Endothelial cell (in vitro differentiated cells): ENCODE results near the gene TNNI3K. TPM values are rescaled to one million over a fixed set of nuclear protein-coding genes. Genes with fewer than 3 reads are reported as not detected.

ENCODE experiments used
- DNase-seq: peaks from one replicate; pipeline ENCODE4 v3.0.0; 2021; ENCODE audit warnings: low spot score
- H3K27ac Mint-ChIP-seq: one replicate; pipeline ENCODE4 v1.8.0; 2021; ENCODE audit warnings: mixed read lengths, inconsistent platforms; ENCODE audit not compliant: unreplicated experiment
- H3K27me3 Mint-ChIP-seq: one replicate; pipeline ENCODE4 v1.8.0; 2021; ENCODE audit warnings: mild to moderate bottlenecking, moderate library complexity, mixed read lengths, inconsistent platforms; ENCODE audit not compliant: unreplicated experiment
- H3K36me3 Mint-ChIP-seq: one replicate; pipeline ENCODE4 v1.8.0; 2021; ENCODE audit warnings: mild to moderate bottlenecking, low read depth, mixed read lengths, inconsistent platforms; ENCODE audit not compliant: unreplicated experiment
- H3K4me1 Mint-ChIP-seq: one replicate; pipeline ENCODE4 v1.8.0; 2021; ENCODE audit warnings: mild to moderate bottlenecking, mixed read lengths, inconsistent platforms; ENCODE audit not compliant: unreplicated experiment
- H3K4me3 Mint-ChIP-seq: one replicate; pipeline ENCODE4 v1.8.0; 2021; ENCODE audit warnings: mild to moderate bottlenecking, mixed read lengths, inconsistent platforms; ENCODE audit not compliant: unreplicated experiment
- H3K9me3 Mint-ChIP-seq: one replicate; pipeline ENCODE4 v1.8.0; 2021; ENCODE audit warnings: mixed read lengths, inconsistent platforms; ENCODE audit not compliant: unreplicated experiment
- total RNA-seq: library from RNA; stranded (reverse); fragmentation: NEBNext Ultra II Directional; extraction: Animal tissue kit (Norgen Biotek cat#: 25700); gene quantifications from one replicate; pipeline ENCODE4 v1.2.1, GENCODE V29; 2021; ENCODE audit not compliant: unreplicated experiment
- TF ChIP-seq, protein P1 (sequence below): fragments of 200-600 bp; sonication (generic); IDR thresholded peaks from one replicate; pipeline ENCODE4 v1.5.0; 2021; ENCODE audit warnings: antibody characterized with exemption; ENCODE audit not compliant: unreplicated experiment

TNNI3K gene
- total RNA-seq, 1 donor from 2014 or later: not detected

- H3K9me3 Mint-ChIP-seq: no peaks in the 10 kb centered on the region
- DNase-seq: no peak
Observed at GRCh38 chr1:74523873-74524480, 288.8 kb downstream of the TNNI3K start.

GRCh38 chr1:74526708-74527107 lies 291.5 kb downstream of the TNNI3K start:
- H3K4me1 Mint-ChIP-seq: peaks cover 14% of the 10 kb centered on the region
- TF ChIP-seq, protein P1, sequence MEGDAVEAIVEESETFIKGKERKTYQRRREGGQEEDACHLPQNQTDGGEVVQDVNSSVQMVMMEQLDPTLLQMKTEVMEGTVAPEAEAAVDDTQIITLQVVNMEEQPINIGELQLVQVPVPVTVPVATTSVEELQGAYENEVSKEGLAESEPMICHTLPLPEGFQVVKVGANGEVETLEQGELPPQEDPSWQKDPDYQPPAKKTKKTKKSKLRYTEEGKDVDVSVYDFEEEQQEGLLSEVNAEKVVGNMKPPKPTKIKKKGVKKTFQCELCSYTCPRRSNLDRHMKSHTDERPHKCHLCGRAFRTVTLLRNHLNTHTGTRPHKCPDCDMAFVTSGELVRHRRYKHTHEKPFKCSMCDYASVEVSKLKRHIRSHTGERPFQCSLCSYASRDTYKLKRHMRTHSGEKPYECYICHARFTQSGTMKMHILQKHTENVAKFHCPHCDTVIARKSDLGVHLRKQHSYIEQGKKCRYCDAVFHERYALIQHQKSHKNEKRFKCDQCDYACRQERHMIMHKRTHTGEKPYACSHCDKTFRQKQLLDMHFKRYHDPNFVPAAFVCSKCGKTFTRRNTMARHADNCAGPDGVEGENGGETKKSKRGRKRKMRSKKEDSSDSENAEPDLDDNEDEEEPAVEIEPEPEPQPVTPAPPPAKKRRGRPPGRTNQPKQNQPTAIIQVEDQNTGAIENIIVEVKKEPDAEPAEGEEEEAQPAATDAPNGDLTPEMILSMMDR: no peak

More at GRCh38 chr1:74523873-74524480, 288.8 kb downstream of the TNNI3K start:
- H3K27me3 Mint-ChIP-seq: peaks cover 6% of the 10 kb centered on the region
- H3K4me1 Mint-ChIP-seq: peaks cover 18% of the 10 kb centered on the region
- no peaks in the 10 kb centered on the region for H3K36me3 Mint-ChIP-seq
- H3K4me3 Mint-ChIP-seq: no peak overlapping the region
- TF ChIP-seq, protein P1: no peak
- H3K27ac Mint-ChIP-seq: no peak overlapping the region

DNA sequence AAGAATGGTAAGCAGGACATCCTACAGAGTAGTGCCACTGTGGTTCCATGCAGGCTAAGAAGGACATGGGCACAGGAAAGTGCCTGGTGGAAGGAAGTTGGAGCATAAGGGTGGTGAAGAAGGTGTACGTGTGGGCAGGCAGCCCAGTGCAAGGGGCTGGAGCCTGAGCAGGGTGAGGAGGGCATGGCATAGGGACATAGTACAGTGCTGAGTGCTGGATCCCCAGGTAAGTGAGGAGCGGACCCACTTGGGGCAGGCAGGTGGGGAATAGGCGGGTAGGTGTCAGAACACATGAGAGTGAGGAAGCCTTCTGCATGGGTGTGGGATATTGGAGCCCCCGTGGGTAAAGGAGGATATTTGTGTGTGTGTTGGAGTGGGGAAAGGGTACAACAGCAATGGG lies 292.9 kb downstream of the TNNI3K start:
- TF ChIP-seq, protein P1: no peak
- Mint-ChIP-seq H3K27ac (no peak overlapping the region), H3K27me3 (peaks cover 5% of the 10 kb centered on the region), H3K9me3 (no peaks in the 10 kb centered on the region), H3K4me1 (peaks cover 3% of the 10 kb centered on the region), H3K36me3 (no peaks in the 10 kb centered on the region), H3K4me3 (no peak overlapping the region)
- no peak for DNase-seq

More at GRCh38 chr1:74526708-74527107, 291.5 kb downstream of the TNNI3K start:
- Mint-ChIP-seq H3K9me3 (no peaks in the 10 kb centered on the region), H3K27ac (no peak overlapping the region), H3K4me3 (no peak overlapping the region), H3K27me3 (peaks cover 3% of the 10 kb centered on the region), H3K36me3 (no peaks in the 10 kb centered on the region)
- DNase-seq: no peak

GRCh38 chr1:74530892-74531291 lies 295.7 kb downstream of the TNNI3K start:
- Mint-ChIP-seq H3K4me1 (no peaks in the 10 kb centered on the region), H3K27ac (no peak overlapping the region), H3K27me3 (peaks cover 5% of the 10 kb centered on the region), H3K36me3 (no peaks in the 10 kb centered on the region), H3K4me3 (no peak overlapping the region), H3K9me3 (no peaks in the 10 kb centered on the region)
- TF ChIP-seq, protein P1: no peak
- no peak for DNase-seq

DNA sequence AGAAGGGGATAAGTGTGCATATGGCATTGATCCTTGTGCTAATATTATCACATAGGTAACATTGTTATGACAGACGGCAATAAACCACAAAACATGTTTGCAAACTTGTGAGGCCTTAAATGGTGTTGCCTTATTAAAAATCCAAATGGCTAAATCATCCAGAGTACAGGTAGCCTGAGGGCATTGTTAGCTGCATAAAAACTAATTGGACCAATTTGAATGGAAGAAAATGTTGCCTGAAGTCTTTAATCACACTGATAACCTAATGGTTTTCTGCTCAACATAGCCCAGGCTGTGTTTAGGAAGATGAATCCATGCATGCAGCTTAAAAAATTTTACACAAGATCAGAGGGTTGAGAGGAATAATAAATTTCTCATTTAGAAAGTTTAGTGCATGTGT lies 296.6 kb downstream of the TNNI3K start:
- Mint-ChIP-seq H3K4me1 (no peaks in the 10 kb centered on the region), H3K36me3 (no peaks in the 10 kb centered on the region), H3K9me3 (no peaks in the 10 kb centered on the region), H3K27me3 (peaks cover 5% of the 10 kb centered on the region), H3K27ac (no peak overlapping the region), H3K4me3 (no peak overlapping the region)
- DNase-seq: no peak
- TF ChIP-seq, protein P1: no peak
